Caco-2 (cell line): Measurements from ENCODE around the gene BTG2. TPM values are rescaled to one million over a fixed set of nuclear protein-coding genes. Genes with fewer than 3 reads are reported as not detected.
"Not testable (repeated sequence)": the region's sequence is repeated elsewhere in the genome, so short reads cannot be mapped to it uniquely, and the experiment has no call there.

ENCODE experiments used
- BruUV-seq: library from RNA; stranded (reverse); fragments of 400-500 nt; replicated peaks from 2 replicates; lab custom pipeline; 2021; lab: Mats Ljungman, UMichigan
- CTCF ChIA-PET: fragments of 300-600 bp; sonication (Branson Sonifier 250); formaldehyde crosslinking; loops from one replicate; lab custom pipeline; 2022; ENCODE audit warnings: antibody characterized with exemption; lab: Charles Lee
- POLR2A ChIA-PET: fragments of 300-600 bp; sonication (Branson Sonifier 250); formaldehyde crosslinking; loops from one replicate; lab custom pipeline; 2022; ENCODE audit warnings: antibody characterized with exemption; lab: Charles Lee
- DNase-seq, 2 experiments: peaks; one replicate each; pipeline versions ENCODE4 v3.0.0 to v3.0.0-alpha.2; 2020 to 2022
- H3K27me3 ChIP-seq: replicated peaks from 2 replicates; pipeline ENCODE4 v1.6.0; 2011; ENCODE audit warnings: low read length; ENCODE audit not compliant: control insufficient read depth, insufficient read depth
- H3K36me3 ChIP-seq: 2 replicates; pipeline ENCODE4 v1.5.1; 2011; ENCODE audit warnings: low read length; ENCODE audit not compliant: control insufficient read depth, insufficient read depth
- H3K4me1 ChIP-seq: fragments of 250-450 bp; sonication (Bioruptor Pico); 2 replicates; pipeline ENCODE4 v1.5.1; 2020; ENCODE audit warnings: mild to moderate bottlenecking
- H3K4me3 ChIP-seq: 2 replicates; pipeline ENCODE4 v1.5.1; 2011; ENCODE audit warnings: low read depth, mild to moderate bottlenecking, control low read depth, low read length
- H3K9me3 ChIP-seq: fragments of 250-450 bp; sonication (Bioruptor Pico); 2 replicates; pipeline ENCODE4 v1.5.1; 2020; ENCODE audit warnings: mild to moderate bottlenecking, moderate library complexity
- H3K27ac Mint-ChIP-seq: one replicate; pipeline ENCODE4 v1.8.0; 2022; ENCODE audit warnings: mixed read lengths; ENCODE audit not compliant: unreplicated experiment
- H3K27me3 Mint-ChIP-seq: one replicate; pipeline ENCODE4 v1.8.0; 2022; ENCODE audit warnings: mixed read lengths; ENCODE audit not compliant: insufficient read depth, unreplicated experiment
- H3K36me3 Mint-ChIP-seq: one replicate; pipeline ENCODE4 v1.8.0; 2022; ENCODE audit warnings: mild to moderate bottlenecking, mixed read lengths; ENCODE audit not compliant: insufficient read depth, unreplicated experiment
- H3K4me1 Mint-ChIP-seq: one replicate; pipeline ENCODE4 v1.8.0; 2022; ENCODE audit warnings: low read depth, mixed read lengths; ENCODE audit not compliant: unreplicated experiment
- H3K4me3 Mint-ChIP-seq: one replicate; pipeline ENCODE4 v1.8.0; 2022; ENCODE audit warnings: mild to moderate bottlenecking, moderate library complexity, mixed read lengths; ENCODE audit not compliant: unreplicated experiment
- H3K9me3 Mint-ChIP-seq: one replicate; pipeline ENCODE4 v1.8.0; 2022; ENCODE audit warnings: mixed read lengths; ENCODE audit not compliant: unreplicated experiment
- intact Hi-C: fragments of 100-400 bp; cut with micrococcal nuclease; formaldehyde crosslinking; loops from one replicate; pipeline ENCODE4 v1.10.0; 2022; ENCODE audit not compliant: unreplicated experiment
- total RNA-seq: library from RNA; stranded (reverse); gene quantifications from 2 replicates; pipeline ENCODE4 v1.2.3, GENCODE V29; 2022
- TF ChIP-seq, protein P1 (sequence below), 2 experiments: fragments of 200-600 bp in 1 of 2; IDR thresholded peaks; 1 replicate in 1 of 2; 2 replicates in 1 of 2; pipeline versions ENCODE4 v1.5.1 to v1.8.0; 2011 to 2022; ENCODE audit warnings: antibody characterized with exemption in 1 of 2, control low read depth in 1 of 2, inconsistent platforms in 1 of 2, low read depth in 1 of 2, low read length in 1 of 2, mild to moderate bottlenecking in 1 of 2, moderate library complexity in 1 of 2; ENCODE audit not compliant: insufficient read depth in 1 of 2, severe bottlenecking in 1 of 2, unreplicated experiment in 1 of 2

The BTG2 gene
- total RNA-seq, 1 experiment from 2014 or later = 21.2 TPM

- intact Hi-C loops = no loop called here
- H3K27me3 Mint-ChIP-seq = peaks cover 2% of the 10 kb centered on the region
Observed at GRCh38 chr1:203264052-203264501, 41.2 kb upstream of the BTG2 start.

DNA sequence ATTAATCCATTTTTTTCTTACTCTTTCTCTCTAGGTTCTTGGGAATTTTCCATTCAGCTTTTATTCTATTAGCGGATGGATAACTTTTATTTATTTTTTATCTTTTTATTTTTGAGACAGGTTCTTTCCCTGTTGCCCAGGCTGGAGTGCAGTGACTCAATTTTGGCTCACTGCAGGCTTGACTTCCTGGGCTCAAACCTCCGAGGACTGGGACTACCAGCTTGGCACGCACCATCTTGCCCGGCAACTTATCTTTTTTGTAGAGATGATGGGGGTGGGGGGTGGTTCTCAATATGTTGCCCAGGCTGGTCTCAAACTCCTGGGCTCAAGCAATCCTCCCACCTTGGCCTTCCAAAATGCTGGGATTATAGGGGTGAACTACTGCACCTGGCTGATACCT is 39.8 kb upstream of the BTG2 start:
- no peak overlapping the region for H3K4me3 ChIP-seq
- intact Hi-C loops = no loop called here
- ChIA-PET POLR2A (no interaction called here), CTCF (interaction anchor here (1.0 kb wide), 1 partner anchor 378 kb away, joined by 5 read pairs; no protein-coding TSS in a partner anchor)
- H3K27ac Mint-ChIP-seq = no peak overlapping the region
- H3K4me3 Mint-ChIP-seq = no peak overlapping the region
- H3K9me3 ChIP-seq = no peaks in the 10 kb centered on the region
- no peaks in the 10 kb centered on the region for H3K36me3 ChIP-seq
- TF ChIP-seq, protein P1, sequence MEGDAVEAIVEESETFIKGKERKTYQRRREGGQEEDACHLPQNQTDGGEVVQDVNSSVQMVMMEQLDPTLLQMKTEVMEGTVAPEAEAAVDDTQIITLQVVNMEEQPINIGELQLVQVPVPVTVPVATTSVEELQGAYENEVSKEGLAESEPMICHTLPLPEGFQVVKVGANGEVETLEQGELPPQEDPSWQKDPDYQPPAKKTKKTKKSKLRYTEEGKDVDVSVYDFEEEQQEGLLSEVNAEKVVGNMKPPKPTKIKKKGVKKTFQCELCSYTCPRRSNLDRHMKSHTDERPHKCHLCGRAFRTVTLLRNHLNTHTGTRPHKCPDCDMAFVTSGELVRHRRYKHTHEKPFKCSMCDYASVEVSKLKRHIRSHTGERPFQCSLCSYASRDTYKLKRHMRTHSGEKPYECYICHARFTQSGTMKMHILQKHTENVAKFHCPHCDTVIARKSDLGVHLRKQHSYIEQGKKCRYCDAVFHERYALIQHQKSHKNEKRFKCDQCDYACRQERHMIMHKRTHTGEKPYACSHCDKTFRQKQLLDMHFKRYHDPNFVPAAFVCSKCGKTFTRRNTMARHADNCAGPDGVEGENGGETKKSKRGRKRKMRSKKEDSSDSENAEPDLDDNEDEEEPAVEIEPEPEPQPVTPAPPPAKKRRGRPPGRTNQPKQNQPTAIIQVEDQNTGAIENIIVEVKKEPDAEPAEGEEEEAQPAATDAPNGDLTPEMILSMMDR (IDR thresholded peaks at IDR 0.05; ENCODE audit: insufficient read depth in 1 of 2, low read depth in 1 of 2, low read length in 1 of 2, severe bottlenecking in 1 of 2, unreplicated experiment in 1 of 2) = no peak
- no TSS peak for BruUV-seq
- no peaks in the 10 kb centered on the region for H3K36me3 Mint-ChIP-seq
- no peak for DNase-seq
- no peaks in the 10 kb centered on the region for H3K9me3 Mint-ChIP-seq
- peaks cover 2% of the 10 kb centered on the region for H3K27me3 Mint-ChIP-seq
- peaks cover 12% of the 10 kb centered on the region for H3K4me1 Mint-ChIP-seq
- no peaks in the 10 kb centered on the region for H3K27me3 ChIP-seq
- H3K4me1 ChIP-seq = peaks cover 2% of the 10 kb centered on the region; the same call in 1 of the 2 replicates

More at GRCh38 chr1:203264052-203264501, 41.2 kb upstream of the BTG2 start:
- Mint-ChIP-seq H3K36me3 (no peaks in the 10 kb centered on the region), H3K4me3 (no peak overlapping the region), H3K27ac (no peak overlapping the region), H3K4me1 (peaks cover 12% of the 10 kb centered on the region), H3K9me3 (no peaks in the 10 kb centered on the region)
- no TSS peak for BruUV-seq
- Histone ChIP-seq H3K4me3 (no peak overlapping the region), H3K9me3 (no peaks in the 10 kb centered on the region), H3K4me1 (no peaks in the 10 kb centered on the region), H3K27me3 (no peaks in the 10 kb centered on the region), H3K36me3 (no peaks in the 10 kb centered on the region)
- ChIA-PET CTCF (no interaction called here), POLR2A (no interaction called here)
- TF ChIP-seq, protein P1 (IDR thresholded peaks at IDR 0.05; ENCODE audit: insufficient read depth in 1 of 2, low read depth in 1 of 2, low read length in 1 of 2, severe bottlenecking in 1 of 2, unreplicated experiment in 1 of 2) = no peak
- DNase-seq = no peak

- H3K27me3 Mint-ChIP-seq, H3K4me1 ChIP-seq, POLR2A ChIA-PET, H3K4me3 Mint-ChIP-seq, H3K27me3 ChIP-seq, H3K9me3 Mint-ChIP-seq, H3K9me3 ChIP-seq, BruUV-seq, H3K36me3 Mint-ChIP-seq, H3K4me3 ChIP-seq, H3K27ac Mint-ChIP-seq, DNase-seq, H3K36me3 ChIP-seq, intact Hi-C loops: not testable (repeated sequence)
- CTCF ChIA-PET = interaction anchor here (1.6 kb wide), 1 partner anchor 231 kb away, joined by 9 read pairs; no protein-coding TSS in a partner anchor
- peaks cover 12% of the 10 kb centered on the region for H3K4me1 Mint-ChIP-seq
Observed at GRCh38 chr1:203266140-203266539, 39.2 kb upstream of the BTG2 start.
